Activated T-cell treated with anti-CD3 and anti-CD28 coated beads, Interleukin-2, amount 50 U/mL, for 72 hours (primary cell): Measurements from ENCODE around the gene KRTAP10-5. TPM values are rescaled to one million over a fixed set of nuclear protein-coding genes. Genes with fewer than 3 reads are reported as not detected.

Source experiments
- total RNA-seq, 2 donors: library from RNA; stranded (reverse); gene quantifications; one replicate each; pipeline ENCODE4 v1.2.3, GENCODE V29; 2022

KRTAP10-5 gene
- total RNA-seq, 2 donors from 2014 or later = not detected

Other genes starting within 250 kb of the KRTAP10-5 start
- gene CFAP410, start 241.2 kb downstream of the KRTAP10-5 start, total RNA-seq = 10 to 100 TPM; 14.5 to 17.2 TPM
- 1 to 10 TPM; 2.4 to 3.2 TPM for gene TRPM2, start 227.0 kb downstream of the KRTAP10-5 start, total RNA-seq
- 1 to 10 TPM; 2.8 to 3.8 TPM for gene LRRC3, start 125.1 kb downstream of the KRTAP10-5 start, total RNA-seq
- gene KRTAP10-1, start 40.4 kb downstream of the KRTAP10-5 start, total RNA-seq = not detected
- not detected for gene KRTAP10-2, start 29.1 kb downstream of the KRTAP10-5 start, total RNA-seq
- not detected for gene KRTAP10-3, start 21.8 kb downstream of the KRTAP10-5 start, total RNA-seq
- gene KRTAP10-4, start 6.9 kb downstream of the KRTAP10-5 start, total RNA-seq = not detected
- gene KRTAP10-6, start 11.9 kb upstream of the KRTAP10-5 start, total RNA-seq = not detected
- not detected for gene KRTAP10-7, start 20.0 kb upstream of the KRTAP10-5 start, total RNA-seq
- not detected for gene KRTAP10-8, start 31.5 kb upstream of the KRTAP10-5 start, total RNA-seq
- gene KRTAP10-9, start 46.5 kb upstream of the KRTAP10-5 start, total RNA-seq = not detected
- not detected for gene KRTAP10-10, start 56.8 kb upstream of the KRTAP10-5 start, total RNA-seq
- not detected for gene KRTAP10-11, start 65.8 kb upstream of the KRTAP10-5 start, total RNA-seq
- not detected for gene KRTAP12-4, start 74.1 kb upstream of the KRTAP10-5 start, total RNA-seq
- not detected for gene KRTAP12-3, start 77.3 kb upstream of the KRTAP10-5 start, total RNA-seq
- gene KRTAP12-2, start 86.3 kb upstream of the KRTAP10-5 start, total RNA-seq = not detected
- not detected for gene KRTAP12-1, start 101.6 kb upstream of the KRTAP10-5 start, total RNA-seq
- not detected for gene KRTAP10-12, start 116.6 kb upstream of the KRTAP10-5 start, total RNA-seq
- not detected for gene TSPEAR, start 131.0 kb upstream of the KRTAP10-5 start, total RNA-seq
- gene UBE2G2, start 221.2 kb upstream of the KRTAP10-5 start, total RNA-seq = 10 to 100 TPM; 85.2 to 95.6 TPM
- 10 to 100 TPM; 60.1 to 67.8 TPM for gene SUMO3, start 237.5 kb upstream of the KRTAP10-5 start, total RNA-seq